CD4-positive, alpha-beta T cell treated with Interferon alpha-2 for 1 hour (primary cell): ENCODE measurements around the gene PGM2.
"Not testable (repeated sequence)": the region's sequence is repeated elsewhere in the genome, so short reads cannot be mapped to it uniquely, and the experiment has no call there.

Source experiments
- DNase-seq, 2 donors: peaks; one replicate each; pipeline ENCODE4 v3.0.0-alpha.2; 2020 to 2022

The PGM2 gene

GRCh38 chr4:37820458-37820857, 6.0 kb upstream of the PGM2 start:
- not testable (repeated sequence) for DNase-seq

GRCh38 chr4:37821953-37822605, 4.4 kb upstream of the PGM2 start:
- no peak for DNase-seq

GRCh38 chr4:37825501-37825900, 985 bp upstream of the PGM2 start:
- DNase-seq = not testable (repeated sequence)

- DNase-seq = no peak
Measured at GRCh38 chr4:37825968-37826294, 555 bp upstream of the PGM2 start.

GRCh38 chr4:37827030-37827685, 672 bp downstream of the PGM2 start:
- no peak for DNase-seq

GRCh38 chr4:37827802-37828321, 1.4 kb downstream of the PGM2 start:
- no peak for DNase-seq

GRCh38 chr4:37828843-37829242, 2.4 kb downstream of the PGM2 start:
- DNase-seq = no peak

GRCh38 chr4:37830640-37831039, 4.2 kb downstream of the PGM2 start:
- DNase-seq = no peak

GRCh38 chr4:37835031-37835430, 8.5 kb downstream of the PGM2 start:
- no peak for DNase-seq

GRCh38 chr4:37835806-37836205, 9.3 kb downstream of the PGM2 start:
- DNase-seq = no peak

GRCh38 chr4:37836274-37836673, 9.8 kb downstream of the PGM2 start:
- DNase-seq = no peak

GRCh38 chr4:37836838-37837440, 10.5 kb downstream of the PGM2 start:
- DNase-seq = no peak

GRCh38 chr4:37837446-37837845, 11.0 kb downstream of the PGM2 start:
- peak in 1 of 2 donors; percentile 26 for DNase-seq

- no peak for DNase-seq
Measured at GRCh38 chr4:37839426-37839825, 12.9 kb downstream of the PGM2 start.

- DNase-seq = no peak
Measured at GRCh38 chr4:37844204-37844603, 17.7 kb downstream of the PGM2 start.

GRCh38 chr4:37845201-37845600, 18.7 kb downstream of the PGM2 start:
- no peak for DNase-seq

- no peak for DNase-seq
Measured at GRCh38 chr4:37847311-37847884, 20.9 kb downstream of the PGM2 start.

GRCh38 chr4:37852376-37852775, 25.9 kb downstream of the PGM2 start:
- DNase-seq = no peak

- DNase-seq = no peak
Measured at GRCh38 chr4:37858112-37858511, 31.6 kb downstream of the PGM2 start.

GRCh38 chr4:37858872-37859271, 32.4 kb downstream of the PGM2 start:
- no peak for DNase-seq

GRCh38 chr4:37860266-37860665, 33.8 kb downstream of the PGM2 start:
- DNase-seq = no peak

- no peak for DNase-seq
Measured at GRCh38 chr4:37862961-37863360, 36.5 kb downstream of the PGM2 start.

- DNase-seq = no peak
Measured at GRCh38 chr4:37864786-37865185, 38.3 kb downstream of the PGM2 start.

GRCh38 chr4:37865450-37865849, 39.0 kb downstream of the PGM2 start:
- no peak for DNase-seq
